Body of pancreas (tissue), 4 donors: ENCODE data around the gene SLC9A9.

Experiments
- CTCF ChIP-seq, 7 experiments: fragments of 450-650 bp in 4 of 7; fragments of 200-600 bp in 3 of 7; sonication (generic) in 3 of 7; IDR thresholded peaks; one replicate each; pipeline ENCODE4 v1.5.1; 2016 to 2019; ENCODE audit warnings: antibody characterized with exemption in 7 of 7
- POLR2A ChIP-seq, 3 donors: fragments of 450-650 bp; IDR thresholded peaks; one replicate each; pipeline ENCODE4 v1.6.1; 2016; ENCODE audit warnings: antibody characterized with exemption in 3 of 3, mild to moderate bottlenecking in 2 of 3

DNA sequence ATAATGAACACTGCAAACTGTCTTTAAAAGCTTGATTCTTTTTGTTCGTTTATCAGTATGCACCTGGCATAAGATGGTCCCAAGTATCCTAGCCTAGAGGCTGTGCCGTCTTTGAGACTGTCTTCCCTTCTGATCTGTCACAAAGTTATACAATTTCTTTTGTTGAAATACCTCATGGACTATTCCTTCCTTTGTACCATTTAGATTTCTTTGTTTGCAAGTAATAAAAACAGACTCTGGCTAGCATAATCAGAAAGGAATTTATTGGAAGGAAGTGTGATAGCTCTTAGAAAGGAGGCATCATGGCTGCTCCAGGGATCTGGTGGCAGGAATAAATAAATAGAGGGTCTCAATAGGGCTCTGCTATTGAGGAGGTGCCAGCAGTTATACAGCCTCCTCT is 280.4 kb downstream of the SLC9A9 start:
- no peak for TF ChIP-seq CTCF (IDR thresholded peaks at IDR 0.05)
- TF ChIP-seq POLR2A (IDR thresholded peaks at IDR 0.05), result no peak
